ENCODE data around the gene DVL2. TPM values are rescaled to one million over a fixed set of nuclear protein-coding genes. Genes with fewer than 3 reads are reported as not detected.
A peak's percentile ranks its signal among the peaks of the same experiment; 100 is the strongest.

The DVL2 gene
- total and polyA plus RNA-seq, 2 of the 13 experiments (the other 11 are each of a cell fraction or from before 2014, with no cell fraction given), result 5.7 to 38.2 TPM

GRCh38 chr17:7177191-7177953 is 56.9 kb downstream of the DVL2 start (continued):
- TF ChIP-seq PRDM10 (CRISPR knock-in tag; IDR thresholded peaks at IDR 0.05; ENCODE audit: low read depth) (peak; percentile 13; the same call in 1 of the 2 replicates), ZNF329 (CRISPR knock-in tag; IDR thresholded peaks at IDR 0.05; ENCODE audit: low read depth) (no peak), PCBP1 (IDR thresholded peaks at IDR 0.05; ENCODE audit: borderline replicate concordance, low read depth, low read length) (peak; percentile 59), GATAD2A (CRISPR knock-in tag; IDR thresholded peaks at IDR 0.05) (peak; percentile 28; the same call in 1 of the 2 replicates), AGO2 (optimal IDR thresholded peaks at IDR 0.05; ENCODE audit: low read depth, low read length) (peak; percentile 75), ZSCAN30 (CRISPR knock-in tag; IDR thresholded peaks at IDR 0.05) (0 out of 2 replicates have a peak, but pooled peaks have one; percentile 40), ZNF264 (CRISPR knock-in tag; IDR thresholded peaks at IDR 0.05) (no peak), HMGXB4 (CRISPR knock-in tag; IDR thresholded peaks at IDR 0.05; ENCODE audit: borderline replicate concordance in 1 of 2, low read depth in 1 of 2) (peak; percentile 83 to 86), PTBP1 (IDR thresholded peaks at IDR 0.05; ENCODE audit: low read depth, low read length, poor library complexity, severe bottlenecking) (peak; percentile 37), NFE2L2 (IDR thresholded peaks at IDR 0.05; ENCODE audit: low read length) (no peak), ZFY (CRISPR knock-in tag; IDR thresholded peaks at IDR 0.05) (peak; percentile 42; the same call in 1 of the 2 replicates), FOXA3 (CRISPR knock-in tag; IDR thresholded peaks at IDR 0.05) (0 out of 2 replicates have a peak, but pooled peaks have one; percentile 10), ZNF784 (CRISPR knock-in tag; IDR thresholded peaks at IDR 0.05; ENCODE audit: borderline replicate concordance) (0 out of 2 replicates have a peak, but pooled peaks have one; percentile 10), GFI1 (CRISPR knock-in tag; IDR thresholded peaks at IDR 0.05; ENCODE audit: borderline replicate concordance) (0 out of 2 replicates have a peak, but pooled peaks have one; percentile 27), CHD2 (IDR thresholded peaks at IDR 0.05; ENCODE audit: low read depth, low read length) (no peak), RXRA (CRISPR knock-in tag; IDR thresholded peaks at IDR 0.05) (no peak), KDM5B (CRISPR knock-in tag; IDR thresholded peaks at IDR 0.05; ENCODE audit: borderline replicate concordance) (peak; percentile 14; the same call in 1 of the 2 replicates), FOXP4 (CRISPR knock-in tag; IDR thresholded peaks at IDR 0.05) (0 out of 2 replicates have a peak, but pooled peaks have one; percentile 15), ZNF607 (CRISPR knock-in tag; IDR thresholded peaks at IDR 0.05; ENCODE audit: borderline replicate concordance) (0 out of 2 replicates have a peak, but pooled peaks have one; percentile 31), CREB1 (IDR thresholded peaks at IDR 0.05) (peak; percentile 40; the same call in 1 of the 2 replicates), CREB1 (CRISPR knock-in tag; IDR thresholded peaks at IDR 0.05) (no peak)

All from HepG2 (cell line).